HepG2 (cell line): ENCODE measurements around the gene TAF1D. TPM values are rescaled to one million over a fixed set of nuclear protein-coding genes. Genes with fewer than 3 reads are reported as not detected.
A peak's percentile ranks its signal among the peaks of the same experiment; 100 is the strongest.

Experiments
- ATAC-seq: fragments of 200-7000 bp; cut with Tn5 transposase; 3 replicates; pipeline ENCODE4 v1.9.1; 2020; ENCODE audit warnings: mild to moderate bottlenecking, moderate library complexity
- BruUV-seq: library from RNA; stranded (reverse); fragments of 400-500 nt; replicated peaks from 2 replicates; lab custom pipeline; 2021; lab: Mats Ljungman, UMichigan
- CTCF ChIA-PET: fragments of 300-600 bp; formaldehyde crosslinking; extraction: SDS; loops from one replicate; lab custom pipeline; 2021; ENCODE audit warnings: low total read pairs, inconsistent platforms, low intra/inter-chr PET ratio; lab: Yijun Ruan, JAX
- POLR2A ChIA-PET: fragments of 350-600 bp; sonication (Branson Sonifier 250); formaldehyde crosslinking; loops from one replicate; lab custom pipeline; 2020; ENCODE audit warnings: antibody characterized with exemption, inconsistent platforms; lab: Yijun Ruan, JAX
- DNase-seq: peaks from one replicate; pipeline ENCODE4 v3.0.0-alpha.2; 2015; ENCODE audit warnings: low spot score
- FAIRE-seq: peaks from 3 replicates; lab custom pipeline; 2011; peaks lifted over from hg19 to GRCh38; lab: Jason Lieb, UNC
- H2AFZ ChIP-seq: one replicate; pipeline ENCODE4 v1.6.1; 2011; ENCODE audit warnings: low read length, inconsistent platforms
- H3K27ac ChIP-seq: fragments of 300-600 bp; 3 replicates; pipeline ENCODE4 v1.8.0; 2011; ENCODE audit warnings: mixed run types, mild to moderate bottlenecking, mixed read lengths, low read length, inconsistent platforms; ENCODE audit not compliant: insufficient read depth; ENCODE audit errors: extremely low read length
- H3K27me3 ChIP-seq, 2 experiments: fragments of 200-600 bp in 1 of 2; 2 replicates in 1 of 2; 3 replicates in 1 of 2; pipeline versions ENCODE4 v1.6.0 to v1.8.0; 2011; ENCODE audit warnings: low read length in 2 of 2, mild to moderate bottlenecking in 2 of 2, moderate library complexity in 2 of 2, inconsistent platforms in 1 of 2; ENCODE audit not compliant: insufficient read depth in 2 of 2, control insufficient read depth in 1 of 2
- H3K36me3 ChIP-seq, 2 experiments: fragments of 200-600 bp in 1 of 2; replicated peaks in 1 of 2; 2 replicates in 1 of 2; 3 replicates in 1 of 2; pipeline versions ENCODE4 v1.5.1 to v1.8.0; 2011; ENCODE audit warnings: low read length in 2 of 2, inconsistent platforms in 1 of 2; ENCODE audit not compliant: insufficient read depth in 2 of 2, control insufficient read depth in 1 of 2
- H3K4me1 ChIP-seq: 2 replicates; pipeline ENCODE4 v1.5.1; 2012; ENCODE audit warnings: low read length, inconsistent platforms; ENCODE audit not compliant: insufficient read depth
- H3K4me2 ChIP-seq: 2 replicates; pipeline ENCODE4 v1.6.0; 2011; ENCODE audit warnings: low read depth, low read length, inconsistent platforms
- H3K4me3 ChIP-seq, 3 experiments: fragments of 200-600 bp in 1 of 3; sonication (generic), shearing (Covaris generic) in 1 of 3; replicated peaks in 1 of 3; 2 replicates each; pipeline ENCODE4 v1.5.1; 2011 to 2016; ENCODE audit warnings: low read length in 3 of 3, inconsistent platforms in 2 of 3, low read depth in 2 of 3, mild to moderate bottlenecking in 2 of 3, control low read depth in 1 of 3, mixed read lengths in 1 of 3; ENCODE audit not compliant: insufficient read depth in 1 of 3
- H3K79me2 ChIP-seq: one replicate; pipeline ENCODE4 v1.6.1; 2011; ENCODE audit warnings: low read length, inconsistent platforms; ENCODE audit not compliant: insufficient read depth
- H3K9ac ChIP-seq: 2 replicates; pipeline ENCODE4 v1.6.0; 2011; ENCODE audit warnings: mild to moderate bottlenecking, low read depth, low read length, inconsistent platforms; ENCODE audit not compliant: insufficient read depth
- H3K9me3 ChIP-seq: 2 replicates; pipeline ENCODE4 v1.5.1; 2012; ENCODE audit warnings: mild to moderate bottlenecking, low read length
- H4K20me1 ChIP-seq: 2 replicates; pipeline ENCODE4 v1.6.0; 2011; ENCODE audit warnings: inconsistent platforms, mild to moderate bottlenecking, low read length, moderate library complexity; ENCODE audit not compliant: insufficient read depth
- CREBL2 ChIP-seq: sonication (generic); formaldehyde crosslinking; IDR thresholded peaks from 2 replicates; pipeline ENCODE4 v1.8.1; 2023; ENCODE audit warnings: missing genetic modification reagents, mild to moderate bottlenecking, borderline replicate concordance
- HMG20A ChIP-seq: IDR thresholded peaks from 2 replicates; pipeline ENCODE4 v1.6.1; 2016; ENCODE audit warnings: borderline replicate concordance
- KLF9 ChIP-seq: IDR thresholded peaks from 2 replicates; pipeline ENCODE4 v1.6.1; 2016; ENCODE audit warnings: low read depth
- LCORL ChIP-seq, 2 experiments: fragments of 450-650 bp in 1 of 2; sonication (generic) in 1 of 2; formaldehyde crosslinking in 1 of 2; IDR thresholded peaks; 2 replicates each; pipeline versions ENCODE4 v1.5.0 to v1.6.1; 2017 to 2020; ENCODE audit warnings: antibody characterized with exemption in 1 of 2, missing genetic modification reagents in 1 of 2
- RBM22 ChIP-seq: fragments of 200-400 bp; formaldehyde crosslinking; optimal IDR thresholded peaks from 2 replicates; pipeline ENCODE3; 2017; ENCODE audit warnings: mild to moderate bottlenecking, low read length, moderate library complexity
- SMARCE1 ChIP-seq: fragments of 450-650 bp; IDR thresholded peaks from 2 replicates; pipeline ENCODE4 v1.6.1; 2017; ENCODE audit warnings: borderline replicate concordance
- SNRNP70 ChIP-seq: fragments of 200-400 bp; formaldehyde crosslinking; IDR thresholded peaks from 2 replicates; pipeline ENCODE4 v1.6.1; 2017; ENCODE audit warnings: mild to moderate bottlenecking, low read depth, low read length, moderate library complexity
- ZBTB7A ChIP-seq: sonication (generic); formaldehyde crosslinking; IDR thresholded peaks from 2 replicates; pipeline ENCODE4 v1.8.0; 2022; ENCODE audit warnings: mild to moderate bottlenecking, missing genetic modification reagents
- ZNF232 ChIP-seq: sonication (generic); formaldehyde crosslinking; IDR thresholded peaks from 2 replicates; pipeline ENCODE4 v1.4.0; 2020; ENCODE audit warnings: missing genetic modification reagents, borderline replicate concordance
- ZNF329 ChIP-seq: sonication (generic); formaldehyde crosslinking; IDR thresholded peaks from 2 replicates; pipeline ENCODE4 v1.9.0; 2021; ENCODE audit warnings: low read depth, mild to moderate bottlenecking, missing genetic modification reagents
- WGBS: methylation state at CpG from one replicate; pipeline ENCODE4 v1.1.6; 2017; ENCODE audit warnings: low lambda C conversion rate; 5-methylcytosine and 5-hydroxymethylcytosine counted together
- in situ Hi-C: cut with HindIII; loops from 2 replicates; pipeline ENCODE4 v1.10.0; 2017; ENCODE audit warnings: low pct_unique_long_range_greater_than_20kb; ENCODE audit not compliant: extremely low pct_ligation_motif_present
- intact Hi-C: fragments of 100-400 bp; cut with micrococcal nuclease; formaldehyde crosslinking; loops from one replicate; pipeline ENCODE4 v1.10.0; 2022; ENCODE audit not compliant: unreplicated experiment
- polyA plus RNA-seq, 8 experiments: library from polyadenylated mRNA; depleted of rRNA in 3 of 8; stranded (reverse) in 7 of 8; unstranded in 1 of 8; fragments of >200 nt; fragmentation: Illumina TruSeq in 4 of 8; extraction: Trizol in 4 of 8; gene quantifications; 2 replicates each; pipeline versions ENCODE4 v1.2.1 to v1.2.3, GENCODE V29; 2011 to 2016; ENCODE audit warnings: low read depth in 4 of 8, missing spikeins in 1 of 8, mixed read lengths in 1 of 8; ENCODE audit not compliant: insufficient read depth in 1 of 8
- total RNA-seq, 5 experiments: library from RNA; depleted of rRNA; stranded (reverse); fragments of >200 nt; fragmentation: Illumina TruSeq; extraction: Trizol; gene quantifications; 2 replicates each; pipeline ENCODE4 v1.2.3, GENCODE V29; 2016; ENCODE audit warnings: low read depth in 1 of 5
- TF ChIP-seq, protein P1 (sequence below): IDR thresholded peaks from 2 replicates; pipeline ENCODE4 v1.6.1; 2016; ENCODE audit warnings: missing genetic modification reagents, missing compliant biosample characterization
- TF ChIP-seq, protein P2 (sequence below): sonication (generic); formaldehyde crosslinking; IDR thresholded peaks from 2 replicates; pipeline ENCODE4 v1.4.0; 2020; ENCODE audit warnings: missing genetic modification reagents, borderline replicate concordance
- TF ChIP-seq, protein P3 (sequence below): sonication (generic); formaldehyde crosslinking; IDR thresholded peaks from 2 replicates; pipeline ENCODE4 v1.4.0; 2020; ENCODE audit warnings: missing genetic modification reagents, mild to moderate bottlenecking, borderline replicate concordance
- TF ChIP-seq, protein P4 (sequence below): sonication (generic); formaldehyde crosslinking; IDR thresholded peaks from 2 replicates; pipeline ENCODE4 v1.5.0; 2020; ENCODE audit warnings: mild to moderate bottlenecking, low read depth, missing genetic modification reagents, borderline replicate concordance
- TF ChIP-seq, protein P5 (sequence below): sonication (generic); formaldehyde crosslinking; IDR thresholded peaks from 2 replicates; pipeline ENCODE4 v1.4.0; 2020; ENCODE audit warnings: missing genetic modification reagents
- TF ChIP-seq, protein P6 (sequence below): sonication (generic); formaldehyde crosslinking; IDR thresholded peaks from 2 replicates; pipeline ENCODE4 v1.4.0; 2020; ENCODE audit warnings: missing genetic modification reagents

TAF1D gene
- total and polyA plus RNA-seq, 2 of the 13 experiments (the other 11 are each of a cell fraction or from before 2014, with no cell fraction given), result 132 to 207 TPM

GRCh38 chr11:93773045-93773477, 31.8 kb upstream of the TAF1D start:
- Histone ChIP-seq H2AFZ (no peak overlapping the region), H3K4me3 (no peak overlapping the region; a peak in 1 of 6 replicates), H3K9me3 (no peaks in the 10 kb centered on the region), H3K79me2 (no peaks in the 10 kb centered on the region), H3K4me2 (peak overlapping the region; percentile 46), H4K20me1 (no peaks in the 10 kb centered on the region), H3K4me1 (peaks cover 30% of the 10 kb centered on the region), H3K27me3 (no peaks in the 10 kb centered on the region), H3K9ac (no peak overlapping the region), H3K27ac (no peak overlapping the region), H3K36me3 (no peaks in the 10 kb centered on the region)
- in situ Hi-C loops (no loop called here), intact Hi-C loops (no loop called here)
- ChIA-PET POLR2A (interaction anchor here (3.2 to 5.0 kb wide), 2 partner anchors 11 to 32 kb away, joined by 15 to 22 read pairs; partner anchors contain the start of genes C11orf54, MED17 and TAF1D), CTCF (no interaction called here)
- BruUV-seq, result no TSS peak
- ATAC-seq (peak; percentile 95), DNase-seq (peak; percentile 69), FAIRE-seq (no peak)
- WGBS, result 0% methylated on average over 2 of the region's 3 CpGs
- TF ChIP-seq RBM22 (no peak), ZNF329 (CRISPR knock-in tag) (no peak), ZBTB7A (CRISPR knock-in tag) (peak; percentile 98), KLF9 (peak; percentile 89; the same call in 1 of the 2 replicates), SNRNP70 (no peak), SMARCE1 (no peak), CREBL2 (CRISPR knock-in tag) (no peak), HMG20A (0 out of 2 replicates have a peak, but pooled peaks have one; percentile 37), ZNF232 (CRISPR knock-in tag) (peak; percentile 84; the same call in 1 of the 2 replicates), LCORL (IDR thresholded peaks at IDR 0.05) (no peak), LCORL (CRISPR knock-in tag; IDR thresholded peaks at IDR 0.05) (peak; percentile 79)
- TF ChIP-seq, protein P1, sequence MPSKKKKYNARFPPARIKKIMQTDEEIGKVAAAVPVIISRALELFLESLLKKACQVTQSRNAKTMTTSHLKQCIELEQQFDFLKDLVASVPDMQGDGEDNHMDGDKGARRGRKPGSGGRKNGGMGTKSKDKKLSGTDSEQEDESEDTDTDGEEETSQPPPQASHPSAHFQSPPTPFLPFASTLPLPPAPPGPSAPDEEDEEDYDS, result peak; percentile 49; the same call in 1 of the 2 replicates
- TF ChIP-seq, protein P2, sequence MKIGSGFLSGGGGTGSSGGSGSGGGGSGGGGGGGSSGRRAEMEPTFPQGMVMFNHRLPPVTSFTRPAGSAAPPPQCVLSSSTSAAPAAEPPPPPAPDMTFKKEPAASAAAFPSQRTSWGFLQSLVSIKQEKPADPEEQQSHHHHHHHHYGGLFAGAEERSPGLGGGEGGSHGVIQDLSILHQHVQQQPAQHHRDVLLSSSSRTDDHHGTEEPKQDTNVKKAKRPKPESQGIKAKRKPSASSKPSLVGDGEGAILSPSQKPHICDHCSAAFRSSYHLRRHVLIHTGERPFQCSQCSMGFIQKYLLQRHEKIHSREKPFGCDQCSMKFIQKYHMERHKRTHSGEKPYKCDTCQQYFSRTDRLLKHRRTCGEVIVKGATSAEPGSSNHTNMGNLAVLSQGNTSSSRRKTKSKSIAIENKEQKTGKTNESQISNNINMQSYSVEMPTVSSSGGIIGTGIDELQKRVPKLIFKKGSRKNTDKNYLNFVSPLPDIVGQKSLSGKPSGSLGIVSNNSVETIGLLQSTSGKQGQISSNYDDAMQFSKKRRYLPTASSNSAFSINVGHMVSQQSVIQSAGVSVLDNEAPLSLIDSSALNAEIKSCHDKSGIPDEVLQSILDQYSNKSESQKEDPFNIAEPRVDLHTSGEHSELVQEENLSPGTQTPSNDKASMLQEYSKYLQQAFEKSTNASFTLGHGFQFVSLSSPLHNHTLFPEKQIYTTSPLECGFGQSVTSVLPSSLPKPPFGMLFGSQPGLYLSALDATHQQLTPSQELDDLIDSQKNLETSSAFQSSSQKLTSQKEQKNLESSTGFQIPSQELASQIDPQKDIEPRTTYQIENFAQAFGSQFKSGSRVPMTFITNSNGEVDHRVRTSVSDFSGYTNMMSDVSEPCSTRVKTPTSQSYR (CRISPR knock-in tag), result peak; percentile 66; the same call in 1 of the 2 replicates
- TF ChIP-seq, protein P3, sequence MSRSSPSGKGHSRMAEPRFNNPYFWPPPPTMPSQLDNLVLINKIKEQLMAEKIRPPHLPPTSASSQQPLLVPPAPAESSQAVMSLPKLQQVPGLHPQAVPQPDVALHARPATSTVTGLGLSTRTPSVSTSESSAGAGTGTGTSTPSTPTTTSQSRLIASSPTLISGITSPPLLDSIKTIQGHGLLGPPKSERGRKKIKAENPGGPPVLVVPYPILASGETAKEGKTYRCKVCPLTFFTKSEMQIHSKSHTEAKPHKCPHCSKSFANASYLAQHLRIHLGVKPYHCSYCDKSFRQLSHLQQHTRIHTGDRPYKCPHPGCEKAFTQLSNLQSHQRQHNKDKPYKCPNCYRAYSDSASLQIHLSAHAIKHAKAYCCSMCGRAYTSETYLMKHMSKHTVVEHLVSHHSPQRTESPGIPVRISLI (CRISPR knock-in tag), result peak; percentile 55; the same call in 1 of the 2 replicates
- TF ChIP-seq, protein P4, sequence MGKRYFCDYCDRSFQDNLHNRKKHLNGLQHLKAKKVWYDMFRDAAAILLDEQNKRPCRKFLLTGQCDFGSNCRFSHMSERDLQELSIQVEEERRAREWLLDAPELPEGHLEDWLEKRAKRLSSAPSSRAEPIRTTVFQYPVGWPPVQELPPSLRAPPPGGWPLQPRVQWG (CRISPR knock-in tag), result no peak
- TF ChIP-seq, protein P5, sequence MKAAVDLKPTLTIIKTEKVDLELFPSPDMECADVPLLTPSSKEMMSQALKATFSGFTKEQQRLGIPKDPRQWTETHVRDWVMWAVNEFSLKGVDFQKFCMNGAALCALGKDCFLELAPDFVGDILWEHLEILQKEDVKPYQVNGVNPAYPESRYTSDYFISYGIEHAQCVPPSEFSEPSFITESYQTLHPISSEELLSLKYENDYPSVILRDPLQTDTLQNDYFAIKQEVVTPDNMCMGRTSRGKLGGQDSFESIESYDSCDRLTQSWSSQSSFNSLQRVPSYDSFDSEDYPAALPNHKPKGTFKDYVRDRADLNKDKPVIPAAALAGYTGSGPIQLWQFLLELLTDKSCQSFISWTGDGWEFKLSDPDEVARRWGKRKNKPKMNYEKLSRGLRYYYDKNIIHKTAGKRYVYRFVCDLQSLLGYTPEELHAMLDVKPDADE (CRISPR knock-in tag), result no peak
- TF ChIP-seq, protein P6, sequence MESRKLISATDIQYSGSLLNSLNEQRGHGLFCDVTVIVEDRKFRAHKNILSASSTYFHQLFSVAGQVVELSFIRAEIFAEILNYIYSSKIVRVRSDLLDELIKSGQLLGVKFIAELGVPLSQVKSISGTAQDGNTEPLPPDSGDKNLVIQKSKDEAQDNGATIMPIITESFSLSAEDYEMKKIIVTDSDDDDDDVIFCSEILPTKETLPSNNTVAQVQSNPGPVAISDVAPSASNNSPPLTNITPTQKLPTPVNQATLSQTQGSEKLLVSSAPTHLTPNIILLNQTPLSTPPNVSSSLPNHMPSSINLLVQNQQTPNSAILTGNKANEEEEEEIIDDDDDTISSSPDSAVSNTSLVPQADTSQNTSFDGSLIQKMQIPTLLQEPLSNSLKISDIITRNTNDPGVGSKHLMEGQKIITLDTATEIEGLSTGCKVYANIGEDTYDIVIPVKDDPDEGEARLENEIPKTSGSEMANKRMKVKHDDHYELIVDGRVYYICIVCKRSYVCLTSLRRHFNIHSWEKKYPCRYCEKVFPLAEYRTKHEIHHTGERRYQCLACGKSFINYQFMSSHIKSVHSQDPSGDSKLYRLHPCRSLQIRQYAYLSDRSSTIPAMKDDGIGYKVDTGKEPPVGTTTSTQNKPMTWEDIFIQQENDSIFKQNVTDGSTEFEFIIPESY, result no peak
